IPS-20b (cell line): ENCODE data around the gene GRK5.

Experiments
- H3K27ac ChIP-seq: one replicate; pipeline ENCODE4 v1.5.1; 2013; ENCODE audit warnings: low read length
- H3K27me3 ChIP-seq: 2 replicates; pipeline ENCODE4 v1.6.1; 2013; ENCODE audit warnings: mild to moderate bottlenecking, low read length, inconsistent platforms; ENCODE audit not compliant: insufficient read depth
- H3K36me3 ChIP-seq: 2 replicates; pipeline ENCODE4 v1.6.1; 2013; ENCODE audit warnings: low read depth, mild to moderate bottlenecking, inconsistent platforms, low read length, moderate library complexity; ENCODE audit not compliant: insufficient read depth
- H3K4me1 ChIP-seq: 2 replicates; pipeline ENCODE4 v1.6.1; 2013; ENCODE audit warnings: mild to moderate bottlenecking, control low read depth, inconsistent platforms, low read length, moderate library complexity; ENCODE audit not compliant: insufficient read depth
- H3K4me3 ChIP-seq: 2 replicates; pipeline ENCODE4 v1.5.1; 2013; ENCODE audit warnings: mild to moderate bottlenecking, low read length, inconsistent platforms
- H3K9ac ChIP-seq: 2 replicates; pipeline ENCODE4 v1.6.1; 2013; ENCODE audit warnings: low read depth, mild to moderate bottlenecking, inconsistent platforms, low read length, moderate library complexity
- H3K9me3 ChIP-seq: 2 replicates; pipeline ENCODE4 v1.6.1; 2013; ENCODE audit warnings: mild to moderate bottlenecking, low read depth, low read length, inconsistent platforms; ENCODE audit not compliant: insufficient read depth

GRK5 gene

GRCh38 chr10:119443441-119443840 lies 236.1 kb downstream of the GRK5 start:
- Histone ChIP-seq H3K36me3 (no peaks in the 10 kb centered on the region), H3K4me3 (no peak overlapping the region), H3K4me1 (0 out of 2 replicates have a peak, but pooled peaks cover 2% of the 10 kb centered on the region), H3K9ac (no peak overlapping the region), H3K27me3 (no peaks in the 10 kb centered on the region; the same call in 1 of the 2 replicates), H3K27ac (no peak overlapping the region), H3K9me3 (no peaks in the 10 kb centered on the region; the same call in 1 of the 2 replicates)

DNA sequence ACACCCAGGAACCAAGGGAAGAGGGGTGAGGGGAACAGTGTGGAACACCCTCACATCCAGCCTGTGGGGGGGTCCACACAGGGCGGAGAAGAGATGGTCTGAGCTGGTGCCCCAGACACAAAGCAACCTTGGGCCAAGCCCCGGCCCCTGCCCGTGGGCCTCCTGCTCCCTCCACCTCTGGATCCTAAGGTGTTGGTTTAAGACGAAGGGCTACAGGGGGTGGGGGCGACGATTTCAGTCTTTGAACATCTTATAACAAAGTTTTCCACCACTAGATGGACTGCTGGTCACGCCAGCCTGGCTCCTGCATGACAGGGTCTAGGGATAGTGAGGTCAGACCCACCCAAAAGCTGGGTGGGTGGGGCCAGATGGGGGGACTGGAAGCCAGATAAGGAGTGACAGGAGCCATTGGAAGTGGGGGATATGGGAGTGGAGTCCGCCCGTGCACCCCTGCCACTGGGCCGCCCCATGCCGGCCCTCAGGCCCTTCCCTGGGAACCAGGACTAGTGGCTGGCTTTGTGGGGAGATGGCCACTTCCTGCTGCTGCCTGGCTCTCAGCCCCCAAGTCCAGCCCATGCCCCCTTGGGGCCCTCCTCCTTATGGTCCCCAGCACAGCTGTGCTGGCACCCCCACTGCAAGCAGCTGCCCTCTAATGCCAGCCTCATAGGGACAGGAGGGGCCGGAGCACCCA lies 236.7 kb downstream of the GRK5 start:
- Histone ChIP-seq H3K27ac (no peak overlapping the region), H3K27me3 (no peaks in the 10 kb centered on the region; the same call in 1 of the 2 replicates), H3K9ac (no peak overlapping the region), H3K9me3 (no peaks in the 10 kb centered on the region; the same call in 1 of the 2 replicates), H3K4me3 (no peak overlapping the region), H3K36me3 (no peaks in the 10 kb centered on the region), H3K4me1 (0 out of 2 replicates have a peak, but pooled peaks cover 2% of the 10 kb centered on the region)

- Histone ChIP-seq H3K27ac (no peak overlapping the region), H3K9me3 (no peaks in the 10 kb centered on the region), H3K4me1 (0 out of 2 replicates have a peak, but pooled peaks cover 2% of the 10 kb centered on the region), H3K27me3 (no peaks in the 10 kb centered on the region; the same call in 1 of the 2 replicates), H3K4me3 (no peak overlapping the region), H3K36me3 (no peaks in the 10 kb centered on the region), H3K9ac (no peak overlapping the region)
Measured at GRCh38 chr10:119444866-119445265, 237.5 kb downstream of the GRK5 start.

GRCh38 chr10:119445311-119445934 lies 238.1 kb downstream of the GRK5 start:
- H3K36me3 ChIP-seq: no peaks in the 10 kb centered on the region

GRCh38 chr10:119445935-119446317 lies 238.6 kb downstream of the GRK5 start:
- no peaks in the 10 kb centered on the region for H3K9me3 ChIP-seq
- no peaks in the 10 kb centered on the region for H3K36me3 ChIP-seq
- no peak overlapping the region for H3K4me3 ChIP-seq
- H3K4me1 ChIP-seq: 0 out of 2 replicates have a peak, but pooled peaks cover 2% of the 10 kb centered on the region
- no peak overlapping the region for H3K27ac ChIP-seq
- no peak overlapping the region for H3K9ac ChIP-seq
- no peaks in the 10 kb centered on the region; the same call in 1 of the 2 replicates for H3K27me3 ChIP-seq

More at GRCh38 chr10:119445311-119445934, 238.1 kb downstream of the GRK5 start:
- no peak overlapping the region for H3K27ac ChIP-seq
- no peak overlapping the region for H3K4me3 ChIP-seq
- H3K9me3 ChIP-seq: no peaks in the 10 kb centered on the region
- 0 out of 2 replicates have a peak, but pooled peaks cover 2% of the 10 kb centered on the region for H3K4me1 ChIP-seq
- no peaks in the 10 kb centered on the region; the same call in 1 of the 2 replicates for H3K27me3 ChIP-seq
- H3K9ac ChIP-seq: no peak overlapping the region

GRCh38 chr10:119446441-119447277 lies 239.3 kb downstream of the GRK5 start:
- no peak overlapping the region for H3K4me3 ChIP-seq
- no peaks in the 10 kb centered on the region for H3K9me3 ChIP-seq
- no peak overlapping the region for H3K9ac ChIP-seq
- H3K36me3 ChIP-seq: no peaks in the 10 kb centered on the region
- 0 out of 2 replicates have a peak, but pooled peaks cover 2% of the 10 kb centered on the region for H3K4me1 ChIP-seq
- H3K27ac ChIP-seq: no peak overlapping the region
- H3K27me3 ChIP-seq: no peaks in the 10 kb centered on the region; the same call in 1 of the 2 replicates

- H3K4me3 ChIP-seq: no peak overlapping the region
- H3K4me1 ChIP-seq: 0 out of 2 replicates have a peak, but pooled peaks cover 2% of the 10 kb centered on the region
- H3K27ac ChIP-seq: no peak overlapping the region
- H3K27me3 ChIP-seq: no peaks in the 10 kb centered on the region; the same call in 1 of the 2 replicates
- no peaks in the 10 kb centered on the region for H3K9me3 ChIP-seq
- no peaks in the 10 kb centered on the region for H3K36me3 ChIP-seq
- no peak overlapping the region for H3K9ac ChIP-seq
Measured at GRCh38 chr10:119447421-119447820, 240.1 kb downstream of the GRK5 start.

GRCh38 chr10:119447823-119448546 lies 240.6 kb downstream of the GRK5 start:
- no peak overlapping the region for H3K27ac ChIP-seq
- no peak overlapping the region for H3K4me3 ChIP-seq
- H3K9me3 ChIP-seq: no peaks in the 10 kb centered on the region
- no peak overlapping the region for H3K9ac ChIP-seq
- no peaks in the 10 kb centered on the region; the same call in 1 of the 2 replicates for H3K27me3 ChIP-seq
- H3K36me3 ChIP-seq: no peaks in the 10 kb centered on the region
- H3K4me1 ChIP-seq: 0 out of 2 replicates have a peak, but pooled peaks cover 2% of the 10 kb centered on the region

GRCh38 chr10:119448628-119449584 lies 241.5 kb downstream of the GRK5 start:
- Histone ChIP-seq H3K27ac (no peak overlapping the region), H3K36me3 (no peaks in the 10 kb centered on the region), H3K4me3 (no peak overlapping the region), H3K4me1 (0 out of 2 replicates have a peak, but pooled peaks cover 2% of the 10 kb centered on the region), H3K9ac (no peak overlapping the region), H3K27me3 (no peaks in the 10 kb centered on the region; the same call in 1 of the 2 replicates), H3K9me3 (no peaks in the 10 kb centered on the region)

- Histone ChIP-seq H3K4me3 (no peak overlapping the region), H3K9ac (no peak overlapping the region), H3K9me3 (no peaks in the 10 kb centered on the region), H3K4me1 (peaks cover 2% of the 10 kb centered on the region; the same call in 1 of the 2 replicates), H3K36me3 (no peaks in the 10 kb centered on the region), H3K27me3 (no peaks in the 10 kb centered on the region; the same call in 1 of the 2 replicates), H3K27ac (no peak overlapping the region)
Measured at GRCh38 chr10:119449760-119450461, 242.5 kb downstream of the GRK5 start.
